Measurements from ENCODE around the gene TMPRSS6.
"Not testable (repeated sequence)": the region's sequence is repeated elsewhere in the genome, so short reads cannot be mapped to it uniquely, and the experiment has no call there.

Gene TMPRSS6

GRCh38 chr22:37088108-37088605, 21.4 kb downstream of the TMPRSS6 start:
- peak; percentile 25 for DNase-seq (ENCODE audit: low spot score)

DNA sequence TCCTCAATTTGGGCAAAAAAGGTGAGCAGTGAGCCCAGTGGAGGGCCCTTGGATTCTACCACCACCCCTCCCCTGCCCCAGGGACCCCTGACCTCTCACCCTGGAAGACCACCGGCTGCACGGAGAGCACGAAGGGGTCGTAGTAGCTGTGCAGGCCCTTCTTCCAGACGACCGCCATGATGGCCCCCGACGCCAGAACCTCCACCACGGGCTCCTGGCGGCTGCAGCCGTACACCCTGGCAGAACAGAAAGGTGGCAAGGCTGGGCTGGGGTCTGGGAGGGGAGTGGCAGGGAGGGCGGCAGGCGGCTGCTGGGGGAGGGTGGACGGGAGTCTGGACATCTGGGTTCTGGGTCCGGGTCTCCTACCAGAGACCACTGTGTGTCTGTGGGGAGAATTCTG, 23.3 kb downstream of the TMPRSS6 start:
- no peak for DNase-seq (ENCODE audit: low spot score)

- no peak for DNase-seq (ENCODE audit: low spot score)
Measured at GRCh38 chr22:37084385-37084784, 25.1 kb downstream of the TMPRSS6 start.

DNA sequence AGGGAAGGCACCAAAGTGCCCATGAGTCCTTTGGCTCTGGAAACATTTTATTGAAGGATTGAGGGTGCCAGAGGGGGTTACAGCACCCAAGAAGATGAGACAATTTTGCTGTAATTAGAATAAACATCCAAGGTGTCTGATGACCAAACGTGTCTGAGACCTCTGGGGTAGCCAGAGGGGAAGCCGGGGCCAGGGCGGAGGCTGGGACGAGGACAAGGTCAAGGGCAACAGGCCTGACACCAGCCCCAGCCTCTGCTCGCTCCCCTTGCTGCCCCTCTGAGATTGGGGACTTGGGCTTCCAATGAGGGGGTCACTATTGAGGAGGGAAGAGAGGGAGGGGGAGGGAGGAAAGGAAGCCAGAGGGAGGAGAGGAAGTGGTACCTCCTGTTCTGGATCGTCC, 25.6 kb downstream of the TMPRSS6 start:
- DNase-seq (ENCODE audit: low spot score), result no peak

DNA sequence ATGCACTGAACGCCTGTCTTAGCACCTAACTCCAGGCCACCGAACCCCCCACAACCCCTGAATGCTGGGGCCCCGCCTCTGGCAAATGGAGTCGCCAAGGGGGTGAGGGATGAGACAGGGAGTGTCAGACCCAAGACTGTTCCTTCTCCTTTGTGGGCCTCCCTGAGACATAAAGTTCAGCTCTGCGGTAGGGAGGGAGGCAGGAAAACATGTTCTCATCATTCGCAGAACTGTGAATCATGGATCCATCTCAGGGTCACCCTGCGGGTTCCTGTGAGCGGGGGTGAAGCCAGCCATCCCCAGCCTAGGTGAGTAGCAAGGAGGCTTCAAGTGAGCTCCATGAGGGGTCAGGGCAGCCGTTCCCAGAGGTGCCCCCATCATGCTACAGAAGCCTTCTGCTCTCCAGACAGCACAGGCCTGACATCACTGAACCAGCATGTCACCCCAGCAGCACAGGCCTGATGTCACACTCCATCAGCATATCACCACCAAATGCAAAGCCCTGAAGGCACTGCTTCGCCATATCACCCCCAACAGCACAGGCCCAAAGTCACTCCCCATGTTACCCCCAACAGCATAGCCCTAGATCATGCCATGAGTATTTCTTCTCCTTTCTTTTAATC, 27.2 kb downstream of the TMPRSS6 start:
- no peak for DNase-seq (ENCODE audit: low spot score)

DNA sequence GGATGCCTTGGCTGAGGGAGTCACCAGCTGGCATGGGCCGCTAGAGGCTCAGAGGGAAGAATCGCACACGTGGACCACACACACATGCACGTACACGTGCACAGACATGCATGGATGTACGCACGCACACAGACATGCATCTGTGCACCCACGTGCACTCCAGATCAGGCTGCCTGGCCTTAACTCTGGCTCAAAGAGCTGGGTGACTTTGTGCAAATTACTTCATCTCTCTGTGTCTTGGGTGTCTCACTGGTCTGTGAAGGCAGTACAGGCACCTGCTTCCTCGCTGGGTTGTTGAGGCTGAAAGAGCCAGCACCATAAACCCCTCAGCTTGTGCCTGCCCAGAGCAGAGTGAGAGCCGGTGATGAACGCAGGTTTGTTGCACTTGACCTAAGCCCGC, 28.7 kb downstream of the TMPRSS6 start:
- DNase-seq (ENCODE audit: low spot score), result no peak

DNA sequence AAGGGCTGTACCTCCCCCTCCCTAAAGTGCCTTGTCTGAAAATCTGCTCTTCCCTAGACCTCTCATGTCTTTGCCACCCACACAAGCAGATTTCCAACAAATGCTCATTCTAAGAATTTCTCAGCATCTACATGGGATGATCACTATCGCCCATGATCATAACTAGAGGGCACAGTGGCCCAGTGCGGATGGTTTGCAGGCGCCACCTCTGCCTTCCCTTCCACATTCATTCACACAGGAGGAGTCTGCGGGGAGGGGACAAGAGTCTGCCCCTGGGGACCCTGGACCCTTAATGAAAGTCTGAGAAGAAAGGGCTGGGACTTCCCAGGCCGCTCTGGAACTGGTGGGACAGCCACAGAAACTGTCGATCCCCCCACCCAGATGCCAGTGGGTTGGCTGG, 29.1 kb downstream of the TMPRSS6 start:
- no peak for DNase-seq (ENCODE audit: low spot score)

- no peak for DNase-seq (ENCODE audit: low spot score)
Measured at GRCh38 chr22:37079668-37080171, 29.8 kb downstream of the TMPRSS6 start.

- DNase-seq (ENCODE audit: low spot score), result no peak
Measured at GRCh38 chr22:37079158-37079557, 30.4 kb downstream of the TMPRSS6 start.

DNA sequence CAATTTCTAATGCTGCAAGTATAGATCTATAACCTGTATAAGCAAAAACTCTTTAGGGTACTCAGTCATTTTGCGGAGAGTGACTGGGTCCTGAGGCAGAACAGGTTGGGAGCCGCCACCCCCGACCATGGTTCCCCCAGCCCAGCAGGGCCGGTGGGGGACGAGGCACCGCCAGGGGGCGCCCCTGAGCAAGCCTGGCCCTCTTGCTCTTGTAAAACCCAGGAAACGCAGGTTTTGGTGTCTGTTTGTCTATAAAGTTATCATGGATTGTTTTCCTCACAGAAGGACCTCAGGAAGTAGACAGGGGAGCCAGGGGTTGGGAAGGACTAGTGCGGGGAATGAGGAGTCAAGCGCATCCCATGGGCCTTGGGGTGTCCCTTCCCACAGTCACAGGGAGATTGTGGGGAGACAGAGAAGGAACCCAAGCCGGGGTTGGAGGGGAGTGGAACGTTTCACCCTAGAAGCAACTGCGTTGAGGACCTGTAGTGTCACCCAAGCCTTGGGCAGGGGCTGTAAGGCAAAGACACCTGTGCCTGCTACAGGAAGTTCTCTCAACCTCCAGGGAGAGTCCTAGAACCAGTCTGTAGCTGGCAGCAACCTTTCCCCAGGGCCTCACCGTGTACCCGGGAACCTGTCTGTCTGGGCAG, 31.6 kb downstream of the TMPRSS6 start:
- peak; percentile 80 for DNase-seq (ENCODE audit: low spot score)

- no peak for DNase-seq (ENCODE audit: low spot score)
Measured at GRCh38 chr22:37075822-37076433, 33.6 kb downstream of the TMPRSS6 start.

- no peak for DNase-seq (ENCODE audit: low spot score)
Measured at GRCh38 chr22:37075046-37075445, 34.5 kb downstream of the TMPRSS6 start.

- no peak for DNase-seq (ENCODE audit: low spot score)
Measured at GRCh38 chr22:37074537-37074936, 35.0 kb downstream of the TMPRSS6 start.

DNA sequence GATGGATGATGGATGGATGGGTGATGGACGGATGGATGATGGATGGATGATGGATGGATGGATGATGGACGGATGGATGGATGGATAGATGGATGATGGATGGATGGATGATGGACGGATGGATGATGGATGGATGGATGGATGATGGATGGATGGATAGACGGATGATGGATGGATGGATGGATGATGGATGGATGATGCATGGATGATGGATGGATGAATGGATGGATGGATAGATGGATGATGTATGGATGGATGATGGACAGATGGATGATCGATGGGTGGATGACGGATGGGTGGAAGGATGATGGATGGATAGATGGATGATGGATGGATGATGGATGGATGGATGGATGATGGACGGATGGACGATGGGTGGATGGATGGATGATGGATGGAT, 36.8 kb downstream of the TMPRSS6 start:
- no peak for DNase-seq (ENCODE audit: low spot score)

- not testable (repeated sequence) for DNase-seq (ENCODE audit: low spot score)
Measured at GRCh38 chr22:37071850-37072592, 37.5 kb downstream of the TMPRSS6 start.

DNA sequence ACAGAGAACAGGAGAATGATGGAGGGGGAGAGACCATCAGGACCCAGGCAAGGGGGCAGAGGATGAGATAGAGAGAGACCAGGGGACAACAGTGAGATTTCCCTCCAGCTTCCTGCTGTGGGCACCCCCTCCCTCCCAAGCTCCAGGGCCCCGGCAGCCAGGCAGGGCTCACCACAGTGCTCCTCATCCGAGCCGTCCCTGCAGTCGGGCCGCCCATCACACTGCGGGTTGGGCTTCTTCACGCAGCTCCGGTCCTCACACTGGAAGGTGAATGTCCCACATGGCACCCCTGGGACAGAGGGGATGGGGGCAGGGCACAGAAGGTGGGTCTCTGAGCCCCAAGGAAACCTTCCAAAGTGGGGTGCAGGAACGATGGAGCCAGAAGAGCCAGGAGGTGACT, 38.8 kb downstream of the TMPRSS6 start:
- no peak for DNase-seq (ENCODE audit: low spot score)

- DNase-seq (ENCODE audit: low spot score), result no peak
Measured at GRCh38 chr22:37070334-37070733, 39.2 kb downstream of the TMPRSS6 start.

- no peak for DNase-seq (ENCODE audit: low spot score)
Measured at GRCh38 chr22:37069719-37070118, 39.8 kb downstream of the TMPRSS6 start.

- DNase-seq (ENCODE audit: low spot score), result no peak
Measured at GRCh38 chr22:37069319-37069718, 40.2 kb downstream of the TMPRSS6 start.

GRCh38 chr22:37068859-37069258, 40.7 kb downstream of the TMPRSS6 start:
- no peak for DNase-seq (ENCODE audit: low spot score)

DNA sequence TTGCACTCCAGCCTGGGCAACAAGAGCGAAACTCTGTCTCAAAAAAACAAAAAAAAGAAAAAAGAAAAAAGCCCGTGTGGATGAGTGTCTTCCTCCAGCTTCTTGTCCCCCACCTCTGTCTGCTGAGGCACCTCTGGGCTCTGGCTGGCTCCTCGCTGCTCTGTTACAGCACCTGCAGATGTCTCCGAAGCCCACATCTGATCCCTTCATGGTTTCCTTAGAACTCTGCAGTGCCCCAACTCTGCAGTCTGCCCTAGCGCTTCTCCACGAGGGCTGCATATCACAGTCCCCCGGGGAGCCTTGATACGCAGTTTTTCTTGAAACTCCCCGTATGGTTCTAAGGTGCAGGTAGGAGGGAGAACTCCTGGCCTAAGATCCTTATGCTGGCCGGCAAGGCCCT, 42.1 kb downstream of the TMPRSS6 start:
- DNase-seq (ENCODE audit: low spot score), result no peak

GRCh38 chr22:37065961-37066360, 43.6 kb downstream of the TMPRSS6 start:
- DNase-seq (ENCODE audit: low spot score), result no peak

DNA sequence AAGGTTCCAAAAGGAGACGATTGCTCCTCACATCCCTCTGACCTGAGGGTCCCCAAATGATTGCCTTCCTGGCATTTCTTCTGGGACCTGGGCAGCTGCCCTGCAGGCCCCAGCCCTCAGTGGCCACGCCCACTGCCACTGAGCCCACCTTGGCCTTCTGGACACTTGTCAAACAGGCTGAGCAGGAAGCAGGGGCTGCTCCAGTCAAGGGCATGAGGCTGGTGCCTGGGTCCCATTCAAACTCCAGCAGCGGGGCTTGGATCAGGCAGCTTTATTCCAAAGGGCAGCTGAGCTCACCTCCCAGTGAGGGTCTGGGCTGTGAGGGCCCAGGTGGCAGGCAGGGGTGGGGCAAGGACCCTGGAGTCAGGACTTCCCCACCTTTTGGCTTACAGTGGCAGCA, 44.3 kb downstream of the TMPRSS6 start:
- DNase-seq (ENCODE audit: low spot score), result no peak

Measured in AG08395 (cell line).